Measurements from ENCODE around the gene SORCS2. TPM values are rescaled to one million over a fixed set of nuclear protein-coding genes. Genes with fewer than 3 reads are reported as not detected.

SORCS2 gene
- total RNA-seq, 1 donor from 2014 or later = 29.5 TPM

DNA sequence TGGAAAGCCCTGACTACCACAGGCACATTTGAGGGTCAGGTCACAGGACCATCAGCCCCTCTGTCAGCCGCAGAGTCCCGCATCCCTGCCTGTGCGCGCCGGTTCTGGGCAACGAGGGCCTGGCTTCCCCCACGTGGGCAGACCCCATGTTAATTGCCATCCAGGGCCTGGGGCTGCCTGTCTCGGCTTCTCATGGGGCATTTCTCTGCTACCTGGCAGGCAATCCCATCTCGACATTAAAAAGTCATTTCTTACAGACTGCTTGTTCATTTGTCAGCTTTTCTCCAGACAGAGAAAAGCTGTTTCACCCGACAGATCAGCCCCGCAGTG is 45.6 kb upstream of the SORCS2 start:
- peaks cover 5% of the 10 kb centered on the region for H3K9me3 Mint-ChIP-seq (ENCODE audit: unreplicated experiment)
- H3K36me3 Mint-ChIP-seq (ENCODE audit: unreplicated experiment) = no peaks in the 10 kb centered on the region
- TF ChIP-seq, protein P1, sequence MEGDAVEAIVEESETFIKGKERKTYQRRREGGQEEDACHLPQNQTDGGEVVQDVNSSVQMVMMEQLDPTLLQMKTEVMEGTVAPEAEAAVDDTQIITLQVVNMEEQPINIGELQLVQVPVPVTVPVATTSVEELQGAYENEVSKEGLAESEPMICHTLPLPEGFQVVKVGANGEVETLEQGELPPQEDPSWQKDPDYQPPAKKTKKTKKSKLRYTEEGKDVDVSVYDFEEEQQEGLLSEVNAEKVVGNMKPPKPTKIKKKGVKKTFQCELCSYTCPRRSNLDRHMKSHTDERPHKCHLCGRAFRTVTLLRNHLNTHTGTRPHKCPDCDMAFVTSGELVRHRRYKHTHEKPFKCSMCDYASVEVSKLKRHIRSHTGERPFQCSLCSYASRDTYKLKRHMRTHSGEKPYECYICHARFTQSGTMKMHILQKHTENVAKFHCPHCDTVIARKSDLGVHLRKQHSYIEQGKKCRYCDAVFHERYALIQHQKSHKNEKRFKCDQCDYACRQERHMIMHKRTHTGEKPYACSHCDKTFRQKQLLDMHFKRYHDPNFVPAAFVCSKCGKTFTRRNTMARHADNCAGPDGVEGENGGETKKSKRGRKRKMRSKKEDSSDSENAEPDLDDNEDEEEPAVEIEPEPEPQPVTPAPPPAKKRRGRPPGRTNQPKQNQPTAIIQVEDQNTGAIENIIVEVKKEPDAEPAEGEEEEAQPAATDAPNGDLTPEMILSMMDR (IDR thresholded peaks at IDR 0.05; ENCODE audit: partially characterized antibody, unreplicated experiment) = no peak
- no peak overlapping the region for H3K4me3 Mint-ChIP-seq (ENCODE audit: unreplicated experiment)
- peaks cover 7% of the 10 kb centered on the region for H3K4me1 Mint-ChIP-seq (ENCODE audit: low read depth, unreplicated experiment)
- no peak overlapping the region for H3K27ac Mint-ChIP-seq (ENCODE audit: unreplicated experiment)
- peaks cover 2% of the 10 kb centered on the region for H3K27me3 Mint-ChIP-seq (ENCODE audit: unreplicated experiment)
- no peak for DNase-seq

GRCh38 chr4:7147261-7147660 is 45.1 kb upstream of the SORCS2 start:
- TF ChIP-seq, protein P1 (IDR thresholded peaks at IDR 0.05; ENCODE audit: partially characterized antibody, unreplicated experiment) = no peak
- DNase-seq = no peak

GRCh38 chr4:7147661-7148310 is 44.6 kb upstream of the SORCS2 start:
- H3K4me3 Mint-ChIP-seq (ENCODE audit: unreplicated experiment) = no peak overlapping the region
- H3K36me3 Mint-ChIP-seq (ENCODE audit: unreplicated experiment) = no peaks in the 10 kb centered on the region
- no peak for DNase-seq
- peaks cover 7% of the 10 kb centered on the region for H3K4me1 Mint-ChIP-seq (ENCODE audit: low read depth, unreplicated experiment)
- H3K9me3 Mint-ChIP-seq (ENCODE audit: unreplicated experiment) = peaks cover 5% of the 10 kb centered on the region
- TF ChIP-seq, protein P1 (IDR thresholded peaks at IDR 0.05; ENCODE audit: partially characterized antibody, unreplicated experiment) = no peak
- no peak overlapping the region for H3K27ac Mint-ChIP-seq (ENCODE audit: unreplicated experiment)
- peaks cover 2% of the 10 kb centered on the region for H3K27me3 Mint-ChIP-seq (ENCODE audit: unreplicated experiment)

More at GRCh38 chr4:7147261-7147660, 45.1 kb upstream of the SORCS2 start:
- Mint-ChIP-seq H3K4me3 (ENCODE audit: unreplicated experiment) (no peak overlapping the region), H3K36me3 (ENCODE audit: unreplicated experiment) (no peaks in the 10 kb centered on the region), H3K4me1 (ENCODE audit: low read depth, unreplicated experiment) (peaks cover 7% of the 10 kb centered on the region), H3K27me3 (ENCODE audit: unreplicated experiment) (peaks cover 2% of the 10 kb centered on the region), H3K27ac (ENCODE audit: unreplicated experiment) (no peak overlapping the region), H3K9me3 (ENCODE audit: unreplicated experiment) (peaks cover 5% of the 10 kb centered on the region)

DNA sequence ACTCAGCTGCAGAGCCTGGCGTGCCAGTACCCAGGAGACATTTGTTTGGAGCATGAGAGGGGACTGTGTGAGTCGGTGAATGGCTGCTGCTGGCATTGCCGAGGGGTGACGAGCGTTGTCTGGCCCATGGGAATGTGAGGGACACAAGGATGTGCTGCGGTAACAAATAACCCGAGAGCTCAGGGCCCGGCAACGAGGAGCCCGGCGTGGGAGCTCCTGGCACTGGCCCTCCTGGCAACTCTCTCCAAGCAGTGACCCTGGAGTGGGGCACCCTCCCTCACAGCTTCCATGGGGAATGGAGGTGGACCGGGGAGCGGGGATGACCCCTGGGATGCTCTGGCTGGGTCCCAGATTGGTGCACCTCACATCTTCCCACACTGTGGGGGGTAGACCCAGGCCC is 44.0 kb upstream of the SORCS2 start:
- H3K36me3 Mint-ChIP-seq (ENCODE audit: unreplicated experiment) = no peaks in the 10 kb centered on the region
- peaks cover 2% of the 10 kb centered on the region for H3K27me3 Mint-ChIP-seq (ENCODE audit: unreplicated experiment)
- TF ChIP-seq, protein P1 (IDR thresholded peaks at IDR 0.05; ENCODE audit: partially characterized antibody, unreplicated experiment) = no peak
- H3K4me1 Mint-ChIP-seq (ENCODE audit: low read depth, unreplicated experiment) = peaks cover 7% of the 10 kb centered on the region
- DNase-seq = no peak
- H3K27ac Mint-ChIP-seq (ENCODE audit: unreplicated experiment) = no peak overlapping the region
- peaks cover 5% of the 10 kb centered on the region for H3K9me3 Mint-ChIP-seq (ENCODE audit: unreplicated experiment)
- no peak overlapping the region for H3K4me3 Mint-ChIP-seq (ENCODE audit: unreplicated experiment)

GRCh38 chr4:7150036-7150635 is 42.2 kb upstream of the SORCS2 start:
- TF ChIP-seq, protein P1 (IDR thresholded peaks at IDR 0.05; ENCODE audit: partially characterized antibody, unreplicated experiment) = no peak
- Mint-ChIP-seq H3K9me3 (ENCODE audit: unreplicated experiment) (peaks cover 5% of the 10 kb centered on the region), H3K27ac (ENCODE audit: unreplicated experiment) (no peak overlapping the region), H3K4me1 (ENCODE audit: low read depth, unreplicated experiment) (peaks cover 7% of the 10 kb centered on the region), H3K27me3 (ENCODE audit: unreplicated experiment) (peaks cover 3% of the 10 kb centered on the region), H3K36me3 (ENCODE audit: unreplicated experiment) (no peaks in the 10 kb centered on the region), H3K4me3 (ENCODE audit: unreplicated experiment) (no peak overlapping the region)
- DNase-seq = no peak
